Lung (tissue), 12 donors: Measurements from ENCODE around the gene MMRN1. TPM values are rescaled to one million over a fixed set of nuclear protein-coding genes. Genes with fewer than 3 reads are reported as not detected.

Source experiments
- ATAC-seq: fragments of 200-7000 bp; cut with Tn5 transposase; one replicate; pipeline ENCODE4 v1.9.1; 2020; ENCODE audit warnings: moderate number of reproducible peaks; ENCODE audit not compliant: insufficient read depth, low FRiP score
- DNase-seq, 3 donors: peaks; one replicate each; pipeline ENCODE4 v3.0.0-alpha.2; 2013 to 2017
- H3K27ac ChIP-seq, 2 donors: one replicate each; pipeline ENCODE4 v1.5.1; 2013; ENCODE audit warnings: mild to moderate bottlenecking in 2 of 2, moderate library complexity in 2 of 2, control low read depth in 1 of 2, inconsistent platforms in 1 of 2, low read depth in 1 of 2, low read length in 1 of 2
- H3K27me3 ChIP-seq, 3 donors: one replicate each; pipeline ENCODE4 v1.5.1; 2013; ENCODE audit warnings: low read length in 2 of 3; ENCODE audit not compliant: control insufficient read depth in 3 of 3, insufficient read depth in 3 of 3
- H3K36me3 ChIP-seq, 4 donors: one replicate each; pipeline ENCODE4 v1.5.1; 2013; ENCODE audit warnings: low read length in 4 of 4, mild to moderate bottlenecking in 1 of 4, moderate library complexity in 1 of 4; ENCODE audit not compliant: control insufficient read depth in 4 of 4, insufficient read depth in 4 of 4
- H3K4me1 ChIP-seq, 5 donors: one replicate each; pipeline ENCODE4 v1.5.1; 2013; ENCODE audit warnings: low read length in 5 of 5, mild to moderate bottlenecking in 2 of 5, moderate library complexity in 1 of 5; ENCODE audit not compliant: control insufficient read depth in 5 of 5, insufficient read depth in 5 of 5
- H3K4me3 ChIP-seq: one replicate; pipeline ENCODE4 v1.5.1; 2013; ENCODE audit warnings: mild to moderate bottlenecking, control low read depth, moderate library complexity
- H3K9ac ChIP-seq, 2 donors: one replicate each; pipeline ENCODE4 v1.5.1; 2013; ENCODE audit warnings: low read length in 2 of 2, control low read depth in 1 of 2; ENCODE audit not compliant: insufficient read depth in 1 of 2
- H3K9me3 ChIP-seq, 4 donors: one replicate each; pipeline ENCODE4 v1.5.1; 2013; ENCODE audit warnings: low read length in 3 of 4, mild to moderate bottlenecking in 1 of 4, moderate library complexity in 1 of 4; ENCODE audit not compliant: control insufficient read depth in 4 of 4, insufficient read depth in 3 of 4
- CTCF ChIP-seq: IDR thresholded peaks from 2 replicates; pipeline ENCODE4 v1.5.1; 2012; ENCODE audit warnings: mild to moderate bottlenecking; ENCODE audit errors: control extremely low read depth, extremely low read depth
- WGBS, 2 donors: extraction: QIAGEN DNeasy Blood & Tissue Kit; methylation state at CpG; one replicate each; pipeline ENCODE4 v1.1.7; 2013; 5-methylcytosine and 5-hydroxymethylcytosine counted together
- polyA plus RNA-seq, 2 donors: library from polyadenylated mRNA; stranded (reverse); fragments of 200-250 nt; gene quantifications; one replicate each; pipeline ENCODE4 v1.2.1, GENCODE V29; 2013
- total RNA-seq, 2 donors: library from RNA; depleted of rRNA in 1 of 2; stranded (reverse); fragments of >200 nt in 1 of 2; gene quantifications; one replicate each; pipeline ENCODE4 v1.2.1, GENCODE V29; 2014 to 2021
- donor health status: control.
- donor health status: control.
- donor health status: Bipolar disorder and iron deficiency.
- donor health status: healthy.
- donor health status: DM: yes; HTN: yes; CAD: no.

Gene MMRN1
- total and polyA plus RNA-seq, 4 donors, result 10.2 to 37.4 (median 26.2) TPM

DNA sequence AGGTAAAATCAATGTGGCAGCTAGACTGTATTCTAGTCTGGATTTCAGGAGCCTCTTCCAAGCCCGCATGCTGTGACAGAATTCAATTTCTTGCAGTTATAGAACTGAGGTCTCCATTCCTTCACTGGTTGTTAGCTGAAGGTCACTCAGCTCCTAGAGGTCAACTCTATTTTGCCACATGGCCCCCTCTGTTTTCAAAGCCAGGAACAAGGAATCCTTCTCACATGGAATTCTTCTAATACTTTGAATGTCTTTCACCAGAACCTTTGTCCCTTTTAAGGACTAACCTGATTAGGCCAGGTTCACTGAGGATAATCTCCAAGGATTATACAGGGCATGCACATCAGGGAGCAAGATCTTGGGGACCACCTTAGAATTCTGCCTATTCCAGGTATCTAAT, 23.4 kb upstream of the MMRN1 start:
- WGBS, 2 donors, result 94 to 96% methylated on average over 1 of the region's 1 CpG
- no peak for TF ChIP-seq CTCF
- Histone ChIP-seq H3K9ac (no peak overlapping the region), H3K36me3 (no peaks in the 10 kb centered on the region), H3K9me3 (no peaks in the 10 kb centered on the region), H3K4me3 (no peak overlapping the region), H3K27me3 (no peaks in the 10 kb centered on the region), H3K4me1 (no peaks in the 10 kb centered on the region), H3K27ac (no peak overlapping the region)
- DNase-seq (no peak), ATAC-seq (no peak)

DNA sequence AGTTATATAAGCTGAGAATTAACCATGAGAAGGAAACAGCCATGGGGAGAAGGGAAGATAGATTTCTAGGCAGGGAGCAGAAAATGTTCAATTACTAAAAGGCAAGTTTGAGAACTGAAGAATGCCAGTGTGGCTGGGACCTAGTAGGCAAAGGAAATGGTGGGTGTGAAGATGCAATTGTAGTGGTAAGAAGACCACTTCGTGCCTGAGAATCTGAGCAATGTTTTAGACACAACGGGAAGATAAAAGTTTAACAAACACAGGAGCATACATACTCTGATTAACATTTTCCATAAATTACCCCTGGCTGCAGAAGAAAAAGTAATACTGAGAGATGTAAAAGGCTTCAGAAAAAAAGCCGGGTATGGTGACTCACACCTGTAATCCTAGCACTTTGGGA, 18.1 kb upstream of the MMRN1 start:
- WGBS, 2 donors, result 76 to 79% methylated on average over 3 of the region's 3 CpGs
- Histone ChIP-seq H3K27ac (no peak overlapping the region), H3K36me3 (no peaks in the 10 kb centered on the region), H3K9ac (no peak overlapping the region), H3K9me3 (no peaks in the 10 kb centered on the region), H3K27me3 (no peaks in the 10 kb centered on the region), H3K4me3 (no peak overlapping the region), H3K4me1 (no peaks in the 10 kb centered on the region)
- TF ChIP-seq CTCF, result no peak
- no peak for DNase-seq
- ATAC-seq, result no peak

DNA sequence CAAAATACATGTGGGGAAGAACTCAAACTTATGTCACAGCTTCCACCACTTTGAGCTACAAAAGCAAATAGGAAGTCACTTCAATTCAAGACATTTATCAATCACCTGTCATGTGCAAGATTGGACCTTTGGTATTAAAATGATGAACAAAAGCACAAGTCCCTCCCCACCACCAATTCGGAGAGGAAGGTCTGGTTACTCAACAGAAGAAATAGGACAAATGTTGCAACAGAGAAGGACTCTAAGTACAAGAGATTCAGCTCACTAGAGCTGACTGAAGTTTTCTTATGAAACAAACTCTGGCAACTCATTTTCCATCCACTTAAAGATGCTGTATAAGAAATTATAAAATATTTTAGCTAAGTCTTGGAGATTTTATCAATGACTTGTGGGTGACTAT, 16.0 kb upstream of the MMRN1 start:
- H3K27me3 ChIP-seq, result no peaks in the 10 kb centered on the region
- no peaks in the 10 kb centered on the region for H3K36me3 ChIP-seq
- no peak for TF ChIP-seq CTCF
- H3K4me1 ChIP-seq, result no peaks in the 10 kb centered on the region
- no peak overlapping the region for H3K27ac ChIP-seq
- peak overlapping the region in 1 of 2 donors; percentile 38 for H3K9ac ChIP-seq
- DNase-seq (no peak), ATAC-seq (no peak)
- H3K9me3 ChIP-seq, result no peaks in the 10 kb centered on the region
- no peak overlapping the region for H3K4me3 ChIP-seq
- 33 to 49% methylated on average over 1 of the region's 1 CpG for WGBS, 2 donors

DNA sequence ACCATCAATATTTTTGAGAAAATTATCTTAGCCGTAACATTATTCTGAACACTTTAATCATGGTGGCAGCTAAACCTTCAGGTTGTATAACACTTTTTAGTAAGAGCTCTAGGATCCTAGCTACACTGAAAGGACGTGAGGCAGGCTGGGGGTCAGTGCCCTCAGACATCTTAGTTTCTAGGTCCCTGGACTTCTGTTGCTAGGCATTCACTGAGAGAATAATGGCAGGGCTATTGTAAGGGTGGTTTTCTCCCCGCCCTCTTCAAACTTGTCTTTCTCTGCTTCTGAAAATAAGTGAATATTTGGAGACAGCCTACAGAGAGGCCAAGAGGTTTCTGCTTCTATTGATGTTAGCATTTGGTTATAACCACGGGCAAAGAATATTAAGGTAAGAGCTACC, 15.4 kb upstream of the MMRN1 start:
- ATAC-seq (no peak), DNase-seq (no peak)
- no peak overlapping the region for H3K27ac ChIP-seq
- TF ChIP-seq CTCF, result no peak
- no peaks in the 10 kb centered on the region for H3K27me3 ChIP-seq
- 88 to 89% methylated on average over 4 of the region's 4 CpGs for WGBS, 2 donors
- no peaks in the 10 kb centered on the region for H3K36me3 ChIP-seq
- H3K4me1 ChIP-seq, result no peaks in the 10 kb centered on the region
- no peak overlapping the region for H3K9ac ChIP-seq
- H3K9me3 ChIP-seq, result no peaks in the 10 kb centered on the region
- H3K4me3 ChIP-seq, result no peak overlapping the region
